WTC11 (cell line): ENCODE results near the gene ALDH5A1.

Source experiments
- ATF6 ChIP-seq: sonication (generic); formaldehyde crosslinking; IDR thresholded peaks from 2 replicates; pipeline ENCODE4 v1.8.1; 2023; ENCODE audit warnings: mild to moderate bottlenecking, missing genetic modification reagents
- CTCF ChIP-seq: fragments of 200-600 bp; IDR thresholded peaks from 2 replicates; pipeline ENCODE4 v1.8.0; 2022; ENCODE audit warnings: antibody characterized with exemption
- E2F1 ChIP-seq: sonication (generic); formaldehyde crosslinking; IDR thresholded peaks from 2 replicates; pipeline ENCODE4 v1.8.0; 2022; ENCODE audit warnings: mild to moderate bottlenecking, missing genetic modification reagents
- E2F4 ChIP-seq: sonication (generic); formaldehyde crosslinking; IDR thresholded peaks from 2 replicates; pipeline ENCODE4 v1.8.1; 2022; ENCODE audit warnings: low read depth, mild to moderate bottlenecking, moderate library complexity, missing genetic modification reagents, borderline replicate concordance
- FOXJ3 ChIP-seq: sonication (generic); formaldehyde crosslinking; IDR thresholded peaks from 2 replicates; pipeline ENCODE4 v1.9.0; 2021; ENCODE audit warnings: missing genetic modification reagents, mild to moderate bottlenecking, borderline replicate concordance
- MAX ChIP-seq: sonication (generic); formaldehyde crosslinking; IDR thresholded peaks from 2 replicates; pipeline ENCODE4 v1.8.0; 2022; ENCODE audit warnings: mild to moderate bottlenecking, missing genetic modification reagents
- NR2C2 ChIP-seq: sonication (generic); formaldehyde crosslinking; IDR thresholded peaks from 2 replicates; pipeline ENCODE4 v1.8.0; 2022; ENCODE audit warnings: mild to moderate bottlenecking, missing genetic modification reagents
- OVOL2 ChIP-seq: fragments of 250-450 bp; sonication (Bioruptor Pico); IDR thresholded peaks from 2 replicates; pipeline ENCODE4 v1.9.0; 2021; ENCODE audit warnings: mild to moderate bottlenecking, borderline replicate concordance
- SMAD3 ChIP-seq: sonication (generic); formaldehyde crosslinking; IDR thresholded peaks from 2 replicates; pipeline ENCODE4 v1.8.0; 2022; ENCODE audit warnings: missing genetic modification reagents, mild to moderate bottlenecking, borderline replicate concordance
- USF2 ChIP-seq: sonication (generic); formaldehyde crosslinking; IDR thresholded peaks from 2 replicates; pipeline ENCODE4 v1.8.1; 2023; ENCODE audit warnings: mild to moderate bottlenecking, missing genetic modification reagents, moderate library complexity
- ZNF263 ChIP-seq: sonication (generic); formaldehyde crosslinking; IDR thresholded peaks from 2 replicates; pipeline ENCODE4 v1.8.1; 2022; ENCODE audit warnings: low read depth, mild to moderate bottlenecking, moderate library complexity, missing genetic modification reagents

GRCh38 chr6:24455061-24455460 is 39.7 kb upstream of the ALDH5A1 start:
- TF ChIP-seq NR2C2 (CRISPR knock-in tag) (no peak), MAX (no peak), SMAD3 (CRISPR knock-in tag) (no peak), CTCF (no peak), E2F4 (CRISPR knock-in tag) (no peak), E2F1 (CRISPR knock-in tag) (no peak), OVOL2 (CRISPR knock-in tag) (no peak), USF2 (no peak), ZNF263 (CRISPR knock-in tag) (no peak), FOXJ3 (CRISPR knock-in tag) (no peak), ATF6 (no peak)
